ENCODE results near the gene LY6G5B. TPM values are rescaled to one million over a fixed set of nuclear protein-coding genes. Genes with fewer than 3 reads are reported as not detected.

LY6G5B gene
- total RNA-seq, 1 donor from 2014 or later, result 32.1 TPM

DNA sequence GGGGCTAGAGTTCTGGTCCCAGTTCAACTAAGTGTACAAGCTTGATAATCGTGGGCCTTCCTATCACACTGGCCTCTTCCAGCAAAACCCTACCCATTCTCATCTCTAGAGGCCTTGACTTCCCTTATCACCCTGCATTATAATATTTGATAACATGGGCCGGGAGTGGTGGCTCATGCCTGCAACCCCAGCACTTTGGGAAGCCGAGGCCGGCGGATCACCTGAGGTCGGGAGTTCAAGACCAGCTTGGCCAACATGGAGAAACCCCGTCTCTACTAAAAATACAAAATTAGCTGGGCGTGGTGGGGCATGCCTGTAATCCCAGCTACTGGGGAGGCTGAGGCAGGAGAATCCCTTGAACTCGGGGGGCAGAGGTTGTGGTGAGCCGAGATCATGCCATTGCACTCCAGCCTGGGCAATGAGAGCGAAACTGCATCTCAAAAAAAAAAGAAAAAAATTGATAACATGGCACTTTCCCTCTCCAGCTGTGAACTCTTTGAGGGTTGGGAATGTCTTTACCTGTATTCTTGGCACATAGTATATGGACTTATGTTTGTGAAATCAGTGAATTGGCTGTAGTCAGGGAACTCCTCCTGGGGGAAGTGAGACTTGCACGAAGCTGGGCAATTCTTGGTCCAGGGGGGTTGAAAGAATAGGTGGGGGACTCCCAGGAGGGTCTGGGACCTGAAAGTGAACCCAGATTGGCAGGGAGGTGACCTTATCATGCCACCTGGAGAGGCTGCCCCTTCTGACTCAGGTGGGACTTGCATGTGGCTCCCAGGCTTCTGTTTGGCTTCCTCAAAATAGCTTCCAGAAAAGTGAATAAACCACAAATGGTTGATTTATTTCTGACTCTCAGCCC is 8.3 kb upstream of the LY6G5B start:
- no peak for DNase-seq (ENCODE audit: low spot score)
- peak overlapping the region; percentile 88 for H3K4me3 Mint-ChIP-seq (ENCODE audit: low read depth)
- peaks cover 61% of the 10 kb centered on the region for H3K4me1 Mint-ChIP-seq (ENCODE audit: low read depth)
- H3K36me3 Mint-ChIP-seq (ENCODE audit: low read depth), result peaks cover 78% of the 10 kb centered on the region
- intact Hi-C loops (cut with micrococcal nuclease), result loop anchor here (2.0 to 5.0 kb wide), 2 partner anchors 165 to 1756 kb away; partner anchors contain the start of genes CUTA and HSPA1B
- H3K27ac Mint-ChIP-seq, result peak overlapping the region; percentile 76
- no peaks in the 10 kb centered on the region for H3K9me3 Mint-ChIP-seq
- H3K27me3 Mint-ChIP-seq (ENCODE audit: low read depth), result no peaks in the 10 kb centered on the region

DNA sequence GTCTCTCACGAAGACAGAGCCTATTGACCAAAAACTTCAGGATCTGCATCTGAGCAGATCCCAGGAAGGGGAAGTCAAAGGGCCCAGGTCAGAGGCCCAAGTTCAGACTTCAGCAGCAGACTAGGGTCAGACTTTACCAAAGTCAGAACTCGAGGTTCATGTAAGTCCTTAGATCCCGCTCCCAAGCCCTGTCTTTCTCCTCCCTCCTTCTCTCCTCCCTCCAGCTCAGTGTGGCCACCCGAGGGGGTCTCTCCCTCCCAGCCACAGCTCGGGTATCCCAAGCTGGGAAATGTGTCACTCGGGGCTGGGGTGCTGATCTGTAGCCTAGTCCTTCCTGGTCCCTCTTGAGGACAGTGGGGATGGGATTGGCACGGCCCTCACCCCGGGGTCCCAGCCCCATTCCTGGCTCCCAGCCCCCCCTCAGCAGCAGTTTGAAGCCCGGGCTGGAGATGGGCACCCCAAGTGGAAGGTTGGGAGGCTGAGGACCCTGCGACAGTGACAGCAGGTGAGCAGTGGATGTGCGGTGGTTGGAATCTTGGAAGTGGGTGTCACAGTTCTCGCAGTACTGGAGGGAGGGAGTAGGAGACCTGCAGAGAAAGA is 7.6 kb upstream of the LY6G5B start:
- Mint-ChIP-seq H3K9me3 (no peaks in the 10 kb centered on the region), H3K27me3 (ENCODE audit: low read depth) (no peaks in the 10 kb centered on the region), H3K36me3 (ENCODE audit: low read depth) (peaks cover 79% of the 10 kb centered on the region), H3K27ac (peak overlapping the region; percentile 8), H3K4me3 (ENCODE audit: low read depth) (peak overlapping the region; percentile 18), H3K4me1 (ENCODE audit: low read depth) (peaks cover 61% of the 10 kb centered on the region)
- no peak for DNase-seq (ENCODE audit: low spot score)
- intact Hi-C loops (cut with micrococcal nuclease), result loop anchor here (5.0 kb wide), 1 partner anchor 1755 kb away; the partner anchor contains the start of gene CUTA

DNA sequence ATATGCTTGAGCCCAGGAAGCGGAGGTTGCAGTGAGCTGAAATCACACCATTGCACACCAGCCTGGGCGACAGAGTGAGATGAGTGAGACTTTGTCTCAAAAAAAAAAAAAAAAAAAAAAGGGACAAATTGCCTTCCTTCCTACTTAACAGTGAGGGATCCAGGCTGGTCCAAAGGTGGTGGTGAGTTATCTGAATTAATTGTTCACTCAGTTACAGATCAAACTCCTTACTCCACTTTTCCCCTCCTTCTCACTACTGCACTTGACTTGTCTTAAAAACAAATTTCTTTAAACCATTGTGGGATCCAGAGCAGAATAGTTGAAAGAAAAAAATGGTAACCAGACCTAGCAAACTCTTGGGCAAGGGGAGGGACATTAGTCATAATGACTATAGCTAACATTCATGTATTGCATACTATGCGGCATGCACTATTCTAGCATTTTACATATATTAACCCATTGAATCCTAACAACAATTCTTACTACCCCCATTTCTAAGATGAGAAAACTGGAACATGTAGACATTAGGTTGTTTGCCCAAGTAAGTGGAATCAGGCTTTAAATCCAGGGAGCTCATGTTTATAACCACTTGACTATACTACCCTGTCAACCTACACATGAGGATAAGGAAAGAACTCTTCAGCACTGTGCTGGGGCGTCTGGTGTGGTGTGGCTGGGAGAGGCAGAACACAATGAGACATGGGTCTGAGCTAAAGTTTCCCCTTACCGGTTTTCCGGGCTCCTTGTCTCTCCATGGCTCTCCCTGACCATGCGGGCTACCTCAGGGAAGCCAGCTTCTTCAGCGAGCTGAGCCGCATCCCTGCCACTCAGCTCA is 6.4 kb upstream of the LY6G5B start:
- peaks cover 79% of the 10 kb centered on the region for H3K36me3 Mint-ChIP-seq (ENCODE audit: low read depth)
- H3K4me3 Mint-ChIP-seq (ENCODE audit: low read depth), result peak overlapping the region; percentile 96
- no peaks in the 10 kb centered on the region for H3K9me3 Mint-ChIP-seq
- DNase-seq (ENCODE audit: low spot score), result no peak
- H3K27ac Mint-ChIP-seq, result peak overlapping the region; percentile 94
- no peaks in the 10 kb centered on the region for H3K27me3 Mint-ChIP-seq (ENCODE audit: low read depth)
- intact Hi-C loops (cut with micrococcal nuclease), result loop anchor here (5.0 kb wide), 1 partner anchor 1754 kb away; the partner anchor contains the start of gene CUTA
- peaks cover 60% of the 10 kb centered on the region for H3K4me1 Mint-ChIP-seq (ENCODE audit: low read depth)

DNA sequence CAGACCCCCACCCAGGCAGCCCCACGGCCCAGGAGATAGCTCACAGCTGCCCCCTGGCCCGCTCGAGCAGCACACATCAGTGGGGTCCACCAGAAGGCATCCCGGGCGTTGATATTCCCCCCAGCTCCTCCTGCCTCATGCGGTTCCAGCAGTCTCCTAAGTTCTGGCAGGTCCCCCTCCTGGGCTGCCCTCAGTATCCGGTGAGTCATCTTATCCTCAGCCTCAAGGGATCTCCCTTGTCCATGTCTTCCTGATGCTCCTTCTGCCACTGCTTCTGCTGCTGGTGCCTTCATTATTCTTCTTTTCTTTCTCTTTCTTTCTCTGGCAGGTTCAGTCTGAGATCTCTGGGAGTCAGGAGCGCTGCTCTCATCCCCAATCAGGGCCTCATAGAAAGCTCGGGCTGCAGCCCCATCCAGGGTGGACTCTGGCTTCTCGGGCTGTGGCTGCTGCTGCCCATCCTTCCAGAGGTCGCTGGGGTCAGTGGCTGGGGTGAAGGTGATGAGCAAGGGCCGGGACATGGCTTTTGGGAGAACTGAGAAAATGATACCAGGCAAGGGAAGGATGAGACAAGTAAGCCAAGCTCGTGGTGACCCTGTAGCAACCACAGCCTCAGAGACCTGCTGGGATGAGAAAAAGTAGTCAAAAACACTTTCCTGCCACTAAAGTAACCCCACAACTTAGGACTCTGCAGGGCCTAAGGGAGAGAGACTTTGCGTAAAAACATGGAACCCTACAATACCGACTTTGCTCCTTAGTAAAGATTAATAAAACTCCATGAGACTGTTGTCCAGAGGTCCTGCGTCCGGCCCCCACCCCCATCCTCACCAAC is 5.6 kb upstream of the LY6G5B start:
- Mint-ChIP-seq H3K4me3 (ENCODE audit: low read depth) (peak overlapping the region; percentile 96), H3K27ac (peak overlapping the region; percentile 94), H3K4me1 (ENCODE audit: low read depth) (peaks cover 52% of the 10 kb centered on the region), H3K9me3 (no peaks in the 10 kb centered on the region), H3K27me3 (ENCODE audit: low read depth) (no peaks in the 10 kb centered on the region), H3K36me3 (ENCODE audit: low read depth) (peaks cover 86% of the 10 kb centered on the region)
- intact Hi-C loops (cut with micrococcal nuclease), result loop anchor here (2.0 to 5.0 kb wide), 2 partner anchors 39 to 1753 kb away; partner anchors contain the start of genes ABHD16A and CUTA
- DNase-seq (ENCODE audit: low spot score), result no peak

DNA sequence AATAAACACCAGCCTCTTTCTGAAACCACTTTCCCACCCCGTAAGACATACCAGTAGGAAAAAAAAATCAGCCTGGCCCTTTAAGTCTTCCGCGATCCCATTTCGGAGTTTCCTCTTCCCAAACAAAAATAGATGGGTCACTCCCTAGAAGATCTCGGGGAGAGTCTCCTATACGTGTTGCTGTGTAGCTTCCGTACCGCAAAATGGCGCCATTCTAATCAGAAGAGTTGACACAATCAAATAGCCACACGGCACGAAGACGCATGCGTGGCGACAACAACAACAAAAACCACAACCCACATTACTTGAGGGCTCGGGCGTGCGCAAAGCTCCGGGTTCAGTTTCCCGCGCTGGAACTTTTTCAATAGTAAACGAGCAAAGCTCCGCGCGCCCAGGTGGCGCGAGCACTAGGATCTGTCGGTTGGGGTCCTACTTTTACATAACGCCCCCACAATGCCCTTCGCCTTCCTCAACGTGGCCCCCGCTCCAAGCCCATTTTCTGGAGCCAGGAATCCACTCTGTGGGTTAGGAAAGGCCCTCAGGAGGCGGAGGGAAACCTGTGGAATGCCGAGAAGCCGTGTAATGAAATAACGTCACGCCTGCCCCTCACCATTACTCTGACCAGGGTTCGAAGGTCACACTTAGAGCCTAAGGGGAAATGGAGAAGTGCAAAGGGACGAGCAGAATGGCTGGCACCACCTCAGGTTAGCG is 4.8 kb upstream of the LY6G5B start, which contains the start of gene GPANK1:
Gene GPANK1, minus strand, starts transcription at position 208 of the 711 bp plus-strand sequence. CDS start 519 bp downstream, outside the sequence.
- peak within 1 kb of the TSS; percentile 96 for H3K4me3 Mint-ChIP-seq (ENCODE audit: low read depth)
- peaks cover 45% of the 10 kb centered on the region for H3K4me1 Mint-ChIP-seq (ENCODE audit: low read depth)
- peak within 1 kb of the TSS; percentile 94 for H3K27ac Mint-ChIP-seq
- H3K36me3 Mint-ChIP-seq (ENCODE audit: low read depth), result peaks cover 86% of the 10 kb centered on the region
- no peaks in the 10 kb centered on the region for H3K27me3 Mint-ChIP-seq (ENCODE audit: low read depth)
- no peaks in the 10 kb centered on the region for H3K9me3 Mint-ChIP-seq
- DNase-seq (ENCODE audit: low spot score), result peak; percentile 89
- intact Hi-C loops (cut with micrococcal nuclease), result loop anchor here (1.0 to 5.0 kb wide), 8 partner anchors 13 to 1752 kb away; partner anchors contain the start of genes ABHD16A, BAG6, CUTA and DDX39B

DNA sequence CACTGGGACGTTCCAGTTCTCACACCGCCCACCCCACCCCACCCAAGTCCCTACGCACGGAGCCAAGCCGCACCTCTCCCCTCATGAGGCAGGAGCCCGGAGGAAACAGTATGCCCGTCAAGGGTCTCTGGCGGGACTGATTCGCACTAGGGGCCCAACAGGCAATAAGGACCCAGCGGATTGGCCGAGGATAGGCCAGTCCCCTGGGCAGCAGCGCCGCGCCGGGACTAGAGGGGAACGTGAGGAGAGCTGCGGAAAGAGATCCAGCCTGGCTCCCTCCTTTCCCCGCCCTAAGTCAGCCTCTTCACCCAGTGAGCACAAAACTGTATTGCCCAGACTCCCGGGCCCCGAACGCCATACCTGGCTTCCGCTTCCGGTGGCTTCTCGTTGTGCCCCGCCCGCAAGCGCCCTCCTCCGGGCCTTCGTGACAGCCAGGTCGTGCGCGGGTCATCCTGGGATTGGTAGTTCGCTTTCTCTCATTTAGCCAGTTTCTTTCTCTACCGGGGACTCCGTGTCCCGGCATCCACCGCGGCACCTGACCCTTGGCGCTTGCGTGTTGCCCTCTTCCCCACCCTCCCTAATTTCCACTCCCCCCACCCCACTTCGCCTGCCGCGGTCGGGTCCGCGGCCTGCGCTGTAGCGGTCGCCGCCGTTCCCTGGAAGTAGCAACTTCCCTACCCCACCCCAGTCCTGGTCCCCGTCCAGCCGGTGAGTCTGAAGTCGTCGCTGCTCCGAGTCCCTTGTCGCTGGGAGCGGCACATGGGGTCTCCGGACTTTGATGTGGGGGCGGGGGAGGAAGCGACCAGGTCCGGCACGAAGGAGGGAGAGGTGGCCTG is 4.1 kb upstream of the LY6G5B start, which contains the start of gene CSNK2B:
Gene CSNK2B, plus strand, starts transcription at position 580 of the 836 bp plus-strand sequence. CDS start 752 bp downstream, outside the sequence.
- Mint-ChIP-seq H3K9me3 (no peaks in the 10 kb centered on the region), H3K27me3 (ENCODE audit: low read depth) (no peaks in the 10 kb centered on the region), H3K36me3 (ENCODE audit: low read depth) (peaks cover 89% of the 10 kb centered on the region), H3K4me3 (ENCODE audit: low read depth) (peak within 1 kb of the TSS; percentile 96), H3K27ac (peak within 1 kb of the TSS; percentile 94), H3K4me1 (ENCODE audit: low read depth) (peaks cover 43% of the 10 kb centered on the region)
- peak; percentile 98 for DNase-seq (ENCODE audit: low spot score)
- intact Hi-C loops (cut with micrococcal nuclease), result loop anchor here (1.0 to 5.0 kb wide), 7 partner anchors 13 to 232 kb away; partner anchors contain the start of genes ABHD16A, BAG6, DDX39B and EHMT2

DNA sequence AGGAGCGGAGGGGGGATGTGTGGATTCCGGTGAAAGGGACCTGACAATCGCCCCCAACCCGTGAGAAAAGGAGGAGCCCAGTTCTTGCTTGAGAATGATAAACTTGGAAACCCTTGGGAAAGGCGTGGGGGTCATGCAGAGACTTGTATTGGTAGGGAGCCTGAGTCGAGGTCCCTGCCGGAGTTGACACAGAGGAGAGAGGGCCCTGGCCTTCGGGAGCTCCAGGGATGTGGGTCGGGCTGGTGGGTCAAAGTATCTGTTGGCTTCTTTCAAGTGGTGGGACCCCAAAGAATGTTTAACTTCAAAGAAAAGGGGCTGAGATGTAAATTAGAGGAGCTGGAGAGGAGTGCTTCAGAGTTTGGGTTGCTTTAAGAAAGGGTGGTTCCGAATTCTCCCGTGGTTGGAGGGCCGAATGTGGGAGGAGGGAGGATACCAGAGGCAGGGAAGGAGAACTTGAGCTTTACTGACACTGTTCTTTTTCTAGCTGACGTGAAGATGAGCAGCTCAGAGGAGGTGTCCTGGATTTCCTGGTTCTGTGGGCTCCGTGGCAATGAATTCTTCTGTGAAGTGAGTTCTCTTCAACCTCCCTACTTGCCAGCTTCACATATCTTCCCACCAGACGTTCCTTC is 3.3 kb upstream of the LY6G5B start:
- Mint-ChIP-seq H3K36me3 (ENCODE audit: low read depth) (peaks cover 89% of the 10 kb centered on the region), H3K9me3 (no peaks in the 10 kb centered on the region), H3K4me3 (ENCODE audit: low read depth) (peak overlapping the region; percentile 96), H3K4me1 (ENCODE audit: low read depth) (peaks cover 37% of the 10 kb centered on the region), H3K27ac (peak overlapping the region; percentile 94), H3K27me3 (ENCODE audit: low read depth) (no peaks in the 10 kb centered on the region)
- intact Hi-C loops (cut with micrococcal nuclease), result loop anchor here (5.0 kb wide), 1 partner anchor 231 kb away; the partner anchor contains the start of gene EHMT2
- DNase-seq (ENCODE audit: low spot score), result no peak

DNA sequence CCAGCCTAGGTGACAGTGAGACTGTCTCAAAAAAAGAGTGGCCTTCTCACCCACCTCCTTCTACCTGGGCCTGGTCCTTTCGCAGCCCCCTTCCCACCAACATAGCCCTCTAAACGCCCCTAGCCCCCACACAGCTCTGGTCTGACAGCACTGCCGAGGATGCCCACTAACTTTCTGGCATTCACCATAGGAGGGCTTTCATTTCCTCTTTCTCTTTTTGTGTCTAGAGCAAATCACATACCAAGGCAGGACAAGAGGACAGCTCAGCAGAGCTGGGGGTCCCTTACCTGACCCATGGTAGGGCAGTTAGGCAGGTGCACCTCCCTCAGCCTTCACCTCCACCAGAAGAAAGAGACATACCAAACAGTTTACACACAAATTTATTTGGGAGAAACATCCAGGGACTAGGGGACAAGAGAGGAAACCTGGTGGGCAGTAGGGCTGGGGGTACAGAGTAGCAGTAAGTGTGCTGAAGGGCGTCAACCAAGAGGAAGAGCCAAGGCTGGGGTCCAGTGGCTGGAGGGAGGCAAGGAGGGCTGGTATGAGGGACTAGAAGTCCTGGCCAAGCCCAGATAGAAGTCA is 6.6 kb downstream of the LY6G5B start:
- H3K27me3 Mint-ChIP-seq (ENCODE audit: low read depth), result no peaks in the 10 kb centered on the region
- no peak overlapping the region for H3K27ac Mint-ChIP-seq
- peaks cover 23% of the 10 kb centered on the region for H3K36me3 Mint-ChIP-seq (ENCODE audit: low read depth)
- intact Hi-C loops (cut with micrococcal nuclease), result no loop called here
- H3K4me1 Mint-ChIP-seq (ENCODE audit: low read depth), result peaks cover 19% of the 10 kb centered on the region
- no peaks in the 10 kb centered on the region for H3K9me3 Mint-ChIP-seq
- H3K4me3 Mint-ChIP-seq (ENCODE audit: low read depth), result no peak overlapping the region
- no peak for DNase-seq (ENCODE audit: low spot score)

DNA sequence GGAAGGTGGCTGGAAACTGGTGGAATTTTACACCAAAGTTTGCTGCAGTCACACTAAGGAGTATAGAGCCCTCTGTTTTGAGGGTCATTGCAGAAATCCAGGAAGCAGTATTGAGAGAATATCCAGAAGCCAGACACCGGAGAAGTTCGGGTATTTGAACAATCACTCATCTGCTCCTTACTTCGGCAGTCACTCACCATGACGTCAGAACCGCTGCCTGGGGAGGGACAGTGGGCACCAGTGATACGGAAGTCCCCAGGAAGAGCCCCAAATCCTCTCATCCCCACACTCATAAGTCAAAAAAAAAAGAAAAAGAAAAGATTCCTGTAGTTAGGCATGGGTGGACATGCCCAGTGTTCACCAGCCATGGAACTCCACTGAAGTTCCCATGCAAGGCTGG is 7.1 kb downstream of the LY6G5B start:
- Mint-ChIP-seq H3K27me3 (ENCODE audit: low read depth) (no peaks in the 10 kb centered on the region), H3K9me3 (no peaks in the 10 kb centered on the region), H3K4me1 (ENCODE audit: low read depth) (peaks cover 21% of the 10 kb centered on the region), H3K36me3 (ENCODE audit: low read depth) (peaks cover 19% of the 10 kb centered on the region), H3K27ac (no peak overlapping the region), H3K4me3 (ENCODE audit: low read depth) (no peak overlapping the region)
- intact Hi-C loops (cut with micrococcal nuclease), result no loop called here
- DNase-seq (ENCODE audit: low spot score), result no peak

DNA sequence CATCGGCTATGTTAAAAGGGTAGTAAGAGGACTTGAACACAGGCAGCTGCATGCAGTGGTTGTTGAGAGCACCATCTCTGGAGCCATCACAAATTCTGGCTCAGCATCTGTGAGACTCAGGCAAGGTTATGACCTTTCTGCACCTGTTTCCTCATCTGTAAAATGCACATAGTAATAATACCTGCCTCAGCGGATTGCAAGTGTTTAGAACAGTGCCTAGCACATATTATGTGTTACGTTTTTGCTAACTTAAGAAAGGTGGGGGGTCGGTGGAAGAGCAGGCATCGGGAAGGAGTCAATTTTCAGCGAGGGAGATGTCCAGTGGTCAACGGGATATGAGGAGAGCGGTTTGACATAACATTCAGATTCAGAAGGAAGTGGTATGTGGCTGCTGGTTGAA is 8.2 kb downstream of the LY6G5B start:
- no peak for DNase-seq (ENCODE audit: low spot score)
- Mint-ChIP-seq H3K27ac (no peak overlapping the region), H3K4me1 (ENCODE audit: low read depth) (peaks cover 21% of the 10 kb centered on the region), H3K36me3 (ENCODE audit: low read depth) (peaks cover 8% of the 10 kb centered on the region), H3K9me3 (no peaks in the 10 kb centered on the region), H3K4me3 (ENCODE audit: low read depth) (no peak overlapping the region), H3K27me3 (ENCODE audit: low read depth) (no peaks in the 10 kb centered on the region)
- intact Hi-C loops (cut with micrococcal nuclease), result no loop called here
